Fibroblast of mammary gland (primary cell): ENCODE data around the gene PLCH1.

Experiments
- DNase-seq: peaks from one replicate; pipeline ENCODE4 v3.0.0-alpha.2; 2010; ENCODE audit warnings: low read depth
- H3K4me3 ChIP-seq: 2 replicates; pipeline ENCODE4 v1.5.1; 2011; ENCODE audit warnings: low read depth, mild to moderate bottlenecking, low read length, moderate library complexity; ENCODE audit not compliant: control insufficient read depth
- TF ChIP-seq, protein P1 (sequence below): conservative IDR thresholded peaks from 2 replicates; pipeline ENCODE4 v1.5.1; 2011; ENCODE audit warnings: low read depth, low read length, inconsistent platforms; ENCODE audit not compliant: control insufficient read depth, insufficient read depth

The PLCH1 gene

DNA sequence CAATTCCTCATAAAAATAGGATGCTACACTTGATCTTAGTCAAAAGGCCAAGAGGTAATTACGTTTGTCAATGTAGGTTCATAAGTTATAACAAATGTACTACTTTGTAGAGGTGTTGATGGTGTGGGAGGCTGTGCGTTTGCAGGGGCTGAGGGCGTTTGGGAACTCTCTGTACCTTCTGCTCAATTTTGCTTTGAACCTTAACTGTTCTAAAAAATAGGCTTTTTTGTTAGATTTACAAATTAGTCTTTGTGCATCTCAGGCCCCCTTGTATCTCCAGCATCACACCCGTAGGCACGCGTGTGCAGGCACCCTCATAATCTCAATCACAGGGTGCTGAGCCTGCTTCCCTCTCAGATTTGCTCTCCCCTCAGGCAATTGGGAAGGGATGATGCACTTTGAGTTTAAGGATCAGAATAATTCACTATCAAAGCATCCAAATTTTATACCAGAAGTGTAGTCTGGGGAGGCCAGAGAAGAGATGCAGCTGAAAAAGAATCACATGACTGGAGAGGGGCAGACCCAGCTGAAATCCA is 415.3 kb downstream of the PLCH1 start:
- H3K4me3 ChIP-seq, result no peak overlapping the region
- TF ChIP-seq, protein P1, sequence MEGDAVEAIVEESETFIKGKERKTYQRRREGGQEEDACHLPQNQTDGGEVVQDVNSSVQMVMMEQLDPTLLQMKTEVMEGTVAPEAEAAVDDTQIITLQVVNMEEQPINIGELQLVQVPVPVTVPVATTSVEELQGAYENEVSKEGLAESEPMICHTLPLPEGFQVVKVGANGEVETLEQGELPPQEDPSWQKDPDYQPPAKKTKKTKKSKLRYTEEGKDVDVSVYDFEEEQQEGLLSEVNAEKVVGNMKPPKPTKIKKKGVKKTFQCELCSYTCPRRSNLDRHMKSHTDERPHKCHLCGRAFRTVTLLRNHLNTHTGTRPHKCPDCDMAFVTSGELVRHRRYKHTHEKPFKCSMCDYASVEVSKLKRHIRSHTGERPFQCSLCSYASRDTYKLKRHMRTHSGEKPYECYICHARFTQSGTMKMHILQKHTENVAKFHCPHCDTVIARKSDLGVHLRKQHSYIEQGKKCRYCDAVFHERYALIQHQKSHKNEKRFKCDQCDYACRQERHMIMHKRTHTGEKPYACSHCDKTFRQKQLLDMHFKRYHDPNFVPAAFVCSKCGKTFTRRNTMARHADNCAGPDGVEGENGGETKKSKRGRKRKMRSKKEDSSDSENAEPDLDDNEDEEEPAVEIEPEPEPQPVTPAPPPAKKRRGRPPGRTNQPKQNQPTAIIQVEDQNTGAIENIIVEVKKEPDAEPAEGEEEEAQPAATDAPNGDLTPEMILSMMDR, result no peak
- DNase-seq, result no peak

DNA sequence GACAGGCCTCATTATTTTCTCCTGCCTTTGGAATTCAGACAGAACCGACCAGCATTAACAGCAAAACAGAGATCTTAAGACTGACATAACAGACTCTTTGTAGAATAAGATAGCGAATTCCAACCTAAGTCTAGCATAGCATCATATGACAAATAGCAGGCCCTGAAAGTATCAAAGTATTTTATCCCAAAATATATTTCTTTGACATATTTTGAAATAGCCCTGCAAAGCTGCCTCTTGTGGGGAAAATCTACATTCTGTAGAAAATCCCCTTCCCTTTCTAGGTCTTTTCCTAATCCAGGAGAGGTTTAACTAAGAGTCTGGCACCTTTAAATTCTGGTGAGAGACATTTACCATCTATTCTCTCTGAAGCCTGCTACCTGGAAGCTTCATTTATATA is 417.0 kb downstream of the PLCH1 start:
- H3K4me3 ChIP-seq, result no peak overlapping the region
- TF ChIP-seq, protein P1, result no peak
- DNase-seq, result no peak

DNA sequence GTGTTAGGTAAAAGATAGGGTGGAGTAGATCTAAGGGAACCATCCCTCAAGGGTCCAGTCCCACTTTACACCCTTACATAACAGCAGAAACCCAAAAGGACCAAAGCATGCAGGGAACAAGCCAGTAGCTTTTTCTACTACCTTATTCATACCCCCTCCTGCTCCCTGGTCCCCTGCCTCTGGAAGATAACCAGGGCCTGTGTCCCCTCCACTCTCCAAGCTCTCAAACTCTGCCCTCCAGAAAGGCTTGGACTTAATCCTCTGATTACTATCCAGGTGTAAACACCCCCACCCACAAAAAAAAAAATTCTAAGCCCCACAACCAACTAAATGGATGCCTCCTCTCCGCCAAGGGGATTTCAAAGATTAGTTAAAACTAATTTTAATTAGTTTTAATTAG is 417.4 kb downstream of the PLCH1 start:
- no peak overlapping the region for H3K4me3 ChIP-seq
- TF ChIP-seq, protein P1, result no peak
- DNase-seq, result no peak

DNA sequence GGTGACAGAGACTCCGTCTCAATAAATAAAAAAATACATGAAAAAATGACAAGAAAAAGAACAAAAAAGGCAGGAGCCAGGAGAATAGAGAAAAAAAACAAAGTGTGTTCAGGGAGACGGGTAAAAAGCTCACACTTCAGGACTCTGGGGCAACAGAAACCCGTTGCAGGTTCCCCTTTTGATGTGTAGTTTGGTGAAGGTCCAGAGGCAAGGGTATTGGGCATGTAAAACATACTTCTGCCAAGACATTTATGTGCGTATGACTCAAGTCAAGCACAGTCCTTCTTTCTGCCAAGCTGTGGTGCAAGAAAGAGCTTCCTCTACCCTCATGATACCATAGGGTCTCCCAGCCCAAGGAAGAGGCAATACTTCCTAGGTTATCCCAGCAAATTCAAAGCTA is 418.0 kb downstream of the PLCH1 start:
- no peak for DNase-seq
- H3K4me3 ChIP-seq, result no peak overlapping the region
- TF ChIP-seq, protein P1, result no peak

DNA sequence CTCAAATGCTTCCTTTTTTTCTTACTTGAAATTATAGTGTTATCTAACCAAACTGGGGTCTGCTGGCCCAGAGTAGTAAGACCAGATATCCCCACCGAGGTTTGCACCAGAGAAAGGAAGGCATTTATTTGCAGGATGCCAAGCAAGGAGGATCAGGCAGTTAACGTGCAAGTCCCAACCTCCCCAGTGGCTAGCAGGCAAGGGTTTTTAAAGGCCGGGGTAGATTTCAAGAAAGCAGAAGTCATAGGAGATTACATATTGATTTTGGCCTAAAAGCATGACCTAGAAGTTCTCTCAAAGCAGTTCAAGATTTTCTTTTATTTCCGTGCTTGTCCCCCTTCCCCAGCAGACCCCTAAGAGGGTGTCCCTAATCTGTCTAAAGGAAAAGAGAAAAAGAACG is 418.6 kb downstream of the PLCH1 start:
- DNase-seq, result no peak
- H3K4me3 ChIP-seq, result no peak overlapping the region
- TF ChIP-seq, protein P1, result no peak
